ENCODE data around the gene ZBTB20.

Gene ZBTB20

GRCh38 chr3:114444216-114444615 lies 702.9 kb downstream of the ZBTB20 start:
- in situ Hi-C loops (cut with HindIII; ENCODE audit: low pct_ligation_motif_present, low pct_unique_long_range_greater_than_20kb, low sequenced_read_pairs): no loop called here
- no peak for DNase-seq

- DNase-seq: peak; percentile 33
- in situ Hi-C loops (cut with HindIII; ENCODE audit: low pct_ligation_motif_present, low pct_unique_long_range_greater_than_20kb, low sequenced_read_pairs): no loop called here
These were observed 704.8 kb downstream of the ZBTB20 start for GRCh38 chr3:114442246-114442645.

GRCh38 chr3:114441386-114441785 lies 705.7 kb downstream of the ZBTB20 start:
- in situ Hi-C loops (cut with HindIII; ENCODE audit: low pct_ligation_motif_present, low pct_unique_long_range_greater_than_20kb, low sequenced_read_pairs): no loop called here
- no peak for DNase-seq

- in situ Hi-C loops (cut with HindIII; ENCODE audit: low pct_ligation_motif_present, low pct_unique_long_range_greater_than_20kb, low sequenced_read_pairs): no loop called here
These were observed 706.4 kb downstream of the ZBTB20 start for GRCh38 chr3:114440700-114441099.

GRCh38 chr3:114439284-114439683 lies 707.8 kb downstream of the ZBTB20 start:
- in situ Hi-C loops (cut with HindIII; ENCODE audit: low pct_ligation_motif_present, low pct_unique_long_range_greater_than_20kb, low sequenced_read_pairs): no loop called here
- DNase-seq: no peak

More at GRCh38 chr3:114440700-114441099, 706.4 kb downstream of the ZBTB20 start:
- no peak for DNase-seq

GRCh38 chr3:114437897-114438296 lies 709.2 kb downstream of the ZBTB20 start:
- no peak for DNase-seq
- in situ Hi-C loops (cut with HindIII; ENCODE audit: low pct_ligation_motif_present, low pct_unique_long_range_greater_than_20kb, low sequenced_read_pairs): no loop called here

- DNase-seq: no peak
- in situ Hi-C loops (cut with HindIII; ENCODE audit: low pct_ligation_motif_present, low pct_unique_long_range_greater_than_20kb, low sequenced_read_pairs): no loop called here
These were observed 710.9 kb downstream of the ZBTB20 start for GRCh38 chr3:114436182-114436581.

GRCh38 chr3:114435386-114436115 lies 711.5 kb downstream of the ZBTB20 start:
- DNase-seq: no peak
- in situ Hi-C loops (cut with HindIII; ENCODE audit: low pct_ligation_motif_present, low pct_unique_long_range_greater_than_20kb, low sequenced_read_pairs): no loop called here

- in situ Hi-C loops (cut with HindIII; ENCODE audit: low pct_ligation_motif_present, low pct_unique_long_range_greater_than_20kb, low sequenced_read_pairs): no loop called here
- no peak for DNase-seq
These were observed 714.8 kb downstream of the ZBTB20 start for GRCh38 chr3:114432310-114432709.

- in situ Hi-C loops (cut with HindIII; ENCODE audit: low pct_ligation_motif_present, low pct_unique_long_range_greater_than_20kb, low sequenced_read_pairs): no loop called here
- no peak for DNase-seq
These were observed 719.0 kb downstream of the ZBTB20 start for GRCh38 chr3:114428044-114428595.

GRCh38 chr3:114427285-114428043 lies 719.6 kb downstream of the ZBTB20 start:
- in situ Hi-C loops (cut with HindIII; ENCODE audit: low pct_ligation_motif_present, low pct_unique_long_range_greater_than_20kb, low sequenced_read_pairs): no loop called here
- no peak for DNase-seq

GRCh38 chr3:114424337-114424736 lies 722.8 kb downstream of the ZBTB20 start:
- DNase-seq: no peak
- in situ Hi-C loops (cut with HindIII; ENCODE audit: low pct_ligation_motif_present, low pct_unique_long_range_greater_than_20kb, low sequenced_read_pairs): no loop called here

GRCh38 chr3:114421204-114421603 lies 725.9 kb downstream of the ZBTB20 start:
- in situ Hi-C loops (cut with HindIII; ENCODE audit: low pct_ligation_motif_present, low pct_unique_long_range_greater_than_20kb, low sequenced_read_pairs): no loop called here
- DNase-seq: no peak

GRCh38 chr3:114420072-114420471 lies 727.0 kb downstream of the ZBTB20 start:
- DNase-seq: no peak
- in situ Hi-C loops (cut with HindIII; ENCODE audit: low pct_ligation_motif_present, low pct_unique_long_range_greater_than_20kb, low sequenced_read_pairs): no loop called here

GRCh38 chr3:114418724-114419543 lies 728.2 kb downstream of the ZBTB20 start:
- in situ Hi-C loops (cut with HindIII; ENCODE audit: low pct_ligation_motif_present, low pct_unique_long_range_greater_than_20kb, low sequenced_read_pairs): no loop called here
- peak; percentile 63 for DNase-seq

GRCh38 chr3:114418107-114418506 lies 729.0 kb downstream of the ZBTB20 start:
- in situ Hi-C loops (cut with HindIII; ENCODE audit: low pct_ligation_motif_present, low pct_unique_long_range_greater_than_20kb, low sequenced_read_pairs): no loop called here
- DNase-seq: no peak

GRCh38 chr3:114417675-114418074 lies 729.4 kb downstream of the ZBTB20 start:
- in situ Hi-C loops (cut with HindIII; ENCODE audit: low pct_ligation_motif_present, low pct_unique_long_range_greater_than_20kb, low sequenced_read_pairs): no loop called here
- no peak for DNase-seq

GRCh38 chr3:114417265-114417664 lies 729.8 kb downstream of the ZBTB20 start:
- no peak for DNase-seq
- in situ Hi-C loops (cut with HindIII; ENCODE audit: low pct_ligation_motif_present, low pct_unique_long_range_greater_than_20kb, low sequenced_read_pairs): no loop called here

Data from ACHN (cell line).